Measurements from ENCODE around the gene RAD51B.

Gene RAD51B

GRCh38 chr14:68471964-68472508 is 652.5 kb downstream of the RAD51B start:
- DNase-seq (ENCODE audit: low read depth in 1 of 2, low spot score in 1 of 2) = no peak

- DNase-seq (ENCODE audit: low read depth in 1 of 2, low spot score in 1 of 2) = no peak
Observed at GRCh38 chr14:68473069-68473468, 653.5 kb downstream of the RAD51B start.

- DNase-seq (ENCODE audit: low read depth in 1 of 2, low spot score in 1 of 2) = no peak
Observed at GRCh38 chr14:68473794-68474193, 654.2 kb downstream of the RAD51B start.

GRCh38 chr14:68474741-68475140 is 655.2 kb downstream of the RAD51B start:
- DNase-seq (ENCODE audit: low read depth in 1 of 2, low spot score in 1 of 2) = no peak

- no peak for DNase-seq (ENCODE audit: low read depth in 1 of 2, low spot score in 1 of 2)
Observed at GRCh38 chr14:68475802-68476201, 656.2 kb downstream of the RAD51B start.

GRCh38 chr14:68476212-68477109 is 656.9 kb downstream of the RAD51B start:
- DNase-seq (ENCODE audit: low read depth in 1 of 2, low spot score in 1 of 2) = no peak

GRCh38 chr14:68477110-68477455 is 657.5 kb downstream of the RAD51B start:
- DNase-seq (ENCODE audit: low read depth in 1 of 2, low spot score in 1 of 2) = no peak

GRCh38 chr14:68477461-68478085 is 658.0 kb downstream of the RAD51B start:
- DNase-seq (ENCODE audit: low read depth in 1 of 2, low spot score in 1 of 2) = no peak

GRCh38 chr14:68479247-68479646 is 659.7 kb downstream of the RAD51B start:
- DNase-seq (ENCODE audit: low read depth in 1 of 2, low spot score in 1 of 2) = no peak

- DNase-seq (ENCODE audit: low read depth in 1 of 2, low spot score in 1 of 2) = no peak
Observed at GRCh38 chr14:68482018-68482417, 662.4 kb downstream of the RAD51B start.

- no peak for DNase-seq (ENCODE audit: low read depth in 1 of 2, low spot score in 1 of 2)
Observed at GRCh38 chr14:68482772-68483395, 663.3 kb downstream of the RAD51B start.

- DNase-seq (ENCODE audit: low read depth in 1 of 2, low spot score in 1 of 2) = no peak
Observed at GRCh38 chr14:68486033-68486732, 666.6 kb downstream of the RAD51B start.

- DNase-seq (ENCODE audit: low read depth in 1 of 2, low spot score in 1 of 2) = no peak
Observed at GRCh38 chr14:68486809-68487208, 667.2 kb downstream of the RAD51B start.

GRCh38 chr14:68487805-68488590 is 668.4 kb downstream of the RAD51B start:
- DNase-seq (ENCODE audit: low read depth in 1 of 2, low spot score in 1 of 2) = no peak

- no peak for DNase-seq (ENCODE audit: low read depth in 1 of 2, low spot score in 1 of 2)
Observed at GRCh38 chr14:68491793-68492192, 672.2 kb downstream of the RAD51B start.

- DNase-seq (ENCODE audit: low read depth in 1 of 2, low spot score in 1 of 2) = no peak
Observed at GRCh38 chr14:68492381-68493151, 673.0 kb downstream of the RAD51B start.

- no peak for DNase-seq (ENCODE audit: low read depth in 1 of 2, low spot score in 1 of 2)
Observed at GRCh38 chr14:68493152-68493911, 673.8 kb downstream of the RAD51B start.

GRCh38 chr14:68495101-68496039 is 675.8 kb downstream of the RAD51B start:
- DNase-seq (ENCODE audit: low read depth in 1 of 2, low spot score in 1 of 2) = no peak
